HG02642 (cell line): ENCODE results near the gene SPDYA.
A peak's percentile ranks its signal among the peaks of the same experiment; 100 is the strongest.

Experiments used
- ATAC-seq: cut with Tn5 transposase; IDR thresholded peaks from one replicate; pipeline ENCODE4 v1.9.1; 2021; ENCODE audit warnings: mild to moderate bottlenecking; ENCODE audit not compliant: unreplicated experiment, poor library complexity

Gene SPDYA

DNA sequence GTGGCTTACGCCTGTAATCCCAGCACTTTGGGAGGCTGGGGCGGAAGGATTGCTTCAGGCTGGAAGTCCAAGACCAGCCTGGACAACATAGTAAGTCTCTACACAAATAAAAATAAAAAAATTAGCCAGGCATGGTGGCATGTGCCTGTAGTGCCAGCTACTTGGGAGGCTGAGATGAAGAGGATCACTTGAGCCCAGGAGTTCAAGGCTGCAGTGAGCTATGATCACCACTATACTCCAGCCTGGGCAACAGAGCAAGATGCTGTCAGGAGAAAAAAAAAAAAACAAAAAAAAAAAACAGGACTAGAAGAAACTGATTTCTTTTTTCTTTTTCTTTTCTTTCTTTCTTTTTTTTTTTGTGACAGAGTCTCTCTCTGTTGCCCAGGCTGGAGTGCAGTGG, 13.6 kb downstream of the SPDYA start:
- ATAC-seq = no peak

- ATAC-seq = no peak
Observed at GRCh38 chr2:28824870-28825269, 14.2 kb downstream of the SPDYA start.

GRCh38 chr2:28828382-28828781, 17.7 kb downstream of the SPDYA start:
- ATAC-seq = no peak

DNA sequence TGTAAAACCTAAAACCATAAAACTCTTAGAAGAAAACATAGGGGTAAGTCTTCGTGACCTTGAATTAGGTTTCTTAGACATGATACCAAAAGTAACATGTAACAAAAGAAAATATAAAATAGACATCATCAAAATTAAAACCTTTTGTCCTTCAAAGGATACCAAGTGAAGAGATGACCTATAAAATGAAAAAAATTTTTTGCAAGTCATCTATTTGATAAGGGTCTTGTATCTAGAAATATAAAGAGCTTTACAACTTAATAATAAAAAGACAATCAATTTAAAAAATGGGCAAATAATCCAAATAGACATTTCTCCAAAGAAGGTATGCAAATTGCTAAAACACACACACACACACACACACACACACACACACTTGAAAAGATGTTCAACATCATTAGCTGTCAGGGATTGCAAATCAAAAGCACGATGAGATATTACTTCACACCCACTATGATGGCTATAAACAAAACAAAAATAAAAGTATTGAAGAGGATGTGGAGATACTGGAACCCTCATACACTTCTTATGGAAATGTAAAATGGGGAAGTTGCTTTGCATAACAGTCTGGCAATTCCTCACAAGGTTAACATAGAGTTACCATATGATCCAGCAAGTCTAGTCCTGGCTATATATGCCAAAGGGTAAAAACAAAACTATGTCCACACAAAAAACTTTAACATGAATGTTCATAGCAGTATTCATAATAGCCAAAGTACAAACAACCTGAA, 23.3 kb downstream of the SPDYA start:
- no peak for ATAC-seq

GRCh38 chr2:28835781-28836180, 25.1 kb downstream of the SPDYA start:
- no peak for ATAC-seq

DNA sequence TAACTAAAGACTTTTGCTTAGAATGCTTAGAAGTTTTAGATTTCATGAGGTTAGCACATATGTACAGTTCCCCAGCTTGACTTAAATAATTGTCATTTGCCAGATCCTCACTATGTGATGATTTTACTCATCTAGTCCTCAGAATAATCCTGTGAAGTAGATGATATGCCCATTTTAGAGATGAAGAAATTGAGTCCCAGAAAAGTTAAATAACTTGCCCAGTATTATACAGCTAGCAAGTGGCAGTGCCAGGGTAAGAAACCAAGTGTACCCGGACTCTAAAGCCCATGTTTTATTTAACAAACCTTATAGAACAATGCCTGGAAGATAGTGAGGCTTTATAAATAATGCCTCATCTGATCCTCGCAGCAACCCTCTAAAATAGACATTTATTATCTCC, 28.3 kb downstream of the SPDYA start:
- no peak for ATAC-seq

- ATAC-seq = no peak
Observed at GRCh38 chr2:28842042-28842441, 31.4 kb downstream of the SPDYA start.

DNA sequence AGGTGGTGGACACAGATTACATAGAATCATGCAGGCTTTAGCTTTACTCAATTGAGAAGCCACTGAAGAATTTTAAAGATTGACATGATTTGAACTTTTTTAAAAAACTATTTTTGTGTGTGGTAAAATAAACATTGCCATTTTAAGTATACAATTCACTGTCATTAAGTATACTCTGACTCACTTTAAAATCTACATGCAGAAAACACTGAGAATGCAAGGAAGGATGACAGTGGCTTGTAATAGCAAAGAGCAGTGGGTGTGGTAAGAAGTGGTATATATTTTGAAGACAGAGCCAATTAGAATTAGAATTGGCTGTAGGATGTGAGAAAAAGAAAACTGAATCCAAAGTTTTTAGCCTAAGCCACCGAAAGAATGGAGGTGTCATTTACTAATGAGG, 44.6 kb downstream of the SPDYA start:
- no peak for ATAC-seq

GRCh38 chr2:28855977-28856376, 45.3 kb downstream of the SPDYA start:
- no peak for ATAC-seq

GRCh38 chr2:28868611-28869010, 58.0 kb downstream of the SPDYA start:
- no peak for ATAC-seq

DNA sequence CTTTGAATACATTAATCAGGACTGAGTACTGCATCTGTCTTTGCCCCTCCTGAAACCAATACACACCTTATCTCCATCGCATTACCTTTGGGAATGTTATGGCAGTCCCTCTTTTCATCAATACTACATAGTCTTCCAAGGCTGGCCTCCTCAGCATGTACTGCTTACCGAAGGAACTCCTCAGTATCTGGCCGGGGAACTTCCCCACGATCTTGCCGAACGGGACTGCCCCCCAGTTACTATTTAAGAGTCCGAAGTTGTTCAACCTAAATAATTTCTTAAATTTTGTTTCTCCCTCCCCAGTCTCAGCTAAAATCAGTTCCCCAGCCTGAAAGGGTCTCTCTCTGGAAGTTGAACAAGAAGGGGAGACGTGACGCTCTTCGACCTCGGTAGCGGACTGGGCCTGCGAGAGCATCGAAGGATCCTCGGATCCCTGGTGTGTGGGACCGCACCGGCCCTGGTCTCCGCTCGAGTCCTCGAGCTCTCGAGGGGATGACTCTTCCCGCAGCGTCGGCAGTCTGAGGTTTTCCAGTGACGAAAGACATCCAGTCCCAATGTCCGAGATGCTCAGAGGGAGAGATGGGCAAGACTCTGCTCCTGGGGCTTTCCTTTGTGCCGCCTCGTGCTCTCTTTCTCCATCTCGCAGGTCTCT, 59.0 kb downstream of the SPDYA start:
- ATAC-seq = peak; percentile 23

GRCh38 chr2:28870146-28870891, 59.7 kb downstream of the SPDYA start, which contains the start of gene TRMT61B:
Gene TRMT61B, minus strand, starts transcription at chr2:28870309. Its CDS starts 32 bp downstream, at chr2:28870277.
- peak; percentile 96 for ATAC-seq

DNA sequence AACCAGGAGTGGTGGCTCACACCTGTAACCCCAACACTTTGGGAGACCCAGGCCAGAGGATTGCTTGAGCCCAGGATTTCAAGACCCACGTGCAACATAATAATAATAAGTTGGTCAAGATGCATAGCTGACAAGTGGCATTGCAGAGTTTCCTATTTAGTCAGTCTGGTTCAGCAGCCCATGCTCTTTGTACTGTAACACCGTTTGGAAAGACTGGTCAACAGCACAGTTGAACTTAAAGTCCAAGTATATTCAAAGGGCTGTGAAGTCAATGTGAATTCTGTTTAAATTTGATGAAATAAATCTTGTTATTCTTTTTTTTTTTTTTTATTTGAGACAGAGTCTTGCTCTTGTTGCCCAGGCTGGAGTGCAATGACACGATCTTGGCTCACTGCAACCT, 61.0 kb downstream of the SPDYA start:
- no peak for ATAC-seq

DNA sequence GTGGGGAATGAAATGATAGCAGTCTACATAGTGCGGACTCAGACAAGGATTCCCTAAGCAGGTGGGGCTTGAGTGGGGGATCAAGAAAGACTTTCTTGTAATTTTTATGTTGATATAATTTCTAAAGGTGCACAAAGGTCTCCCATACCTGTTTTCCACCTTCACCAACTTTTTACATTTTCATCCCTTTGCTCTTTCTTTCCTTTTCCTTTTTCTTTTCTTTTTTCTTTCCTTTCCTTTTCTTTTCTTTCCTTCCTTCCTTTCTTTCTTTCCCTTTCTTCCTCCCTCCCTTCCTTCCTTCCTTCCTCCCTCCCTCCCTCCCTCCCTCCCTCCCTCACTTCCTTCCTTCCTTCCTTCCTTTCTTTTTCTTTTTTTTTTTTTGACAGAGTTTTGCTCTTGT, 69.6 kb downstream of the SPDYA start:
- ATAC-seq = no peak

- no peak for ATAC-seq
Observed at GRCh38 chr2:28893488-28893887, 82.9 kb downstream of the SPDYA start.

DNA sequence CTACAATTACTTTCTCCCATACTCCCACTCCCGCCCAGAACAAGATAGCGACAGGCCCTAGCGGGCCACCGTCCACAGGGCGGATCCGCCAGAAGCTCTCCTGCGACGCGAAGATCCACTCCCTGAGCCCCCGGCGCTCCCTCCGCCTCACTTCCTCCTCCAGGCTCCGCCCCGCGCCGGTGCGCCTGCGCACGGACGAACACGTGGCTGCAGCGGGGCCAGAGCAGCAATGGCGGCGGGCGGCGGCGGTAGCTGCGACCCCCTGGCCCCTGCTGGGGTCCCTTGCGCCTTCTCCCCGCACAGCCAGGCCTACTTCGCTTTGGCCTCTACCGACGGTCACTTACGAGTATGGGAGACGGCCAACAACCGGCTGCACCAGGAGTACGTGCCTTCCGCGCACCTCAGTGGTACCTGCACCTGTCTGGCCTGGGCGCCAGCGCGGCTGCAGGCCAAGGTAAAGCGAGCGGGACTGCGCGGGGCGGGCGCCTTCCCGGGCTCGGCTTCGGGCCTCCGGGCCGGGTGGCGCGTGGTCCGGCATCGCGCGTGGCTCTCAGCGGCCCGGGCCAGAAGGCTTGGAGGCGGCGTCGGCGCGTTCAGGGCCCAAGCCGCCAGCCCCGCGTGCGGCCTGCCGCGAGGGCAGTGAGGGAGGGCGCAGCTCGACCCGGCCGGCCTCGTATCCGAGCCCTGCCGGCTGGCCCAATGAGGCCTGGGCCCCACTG, 84.0 kb downstream of the SPDYA start, which contains the start of gene WDR43:
TSS of gene WDR43 (plus strand) at position 198 of the 719 bp plus-strand sequence. CDS start at position 230, 32 bp downstream.
- ATAC-seq = peak; percentile 91

GRCh38 chr2:28895189-28895893, 84.7 kb downstream of the SPDYA start:
- ATAC-seq = peak; percentile 30

- ATAC-seq = no peak
Observed at GRCh38 chr2:28896906-28897305, 86.3 kb downstream of the SPDYA start.

- no peak for ATAC-seq
Observed at GRCh38 chr2:28898048-28898447, 87.4 kb downstream of the SPDYA start.
